ENCODE data around the gene IVD. TPM values are rescaled to one million over a fixed set of nuclear protein-coding genes. Genes with fewer than 3 reads are reported as not detected.
A peak's percentile ranks its signal among the peaks of the same experiment; 100 is the strongest.

IVD gene
- polyA plus RNA-seq, 1 donor: 57.8 TPM

DNA sequence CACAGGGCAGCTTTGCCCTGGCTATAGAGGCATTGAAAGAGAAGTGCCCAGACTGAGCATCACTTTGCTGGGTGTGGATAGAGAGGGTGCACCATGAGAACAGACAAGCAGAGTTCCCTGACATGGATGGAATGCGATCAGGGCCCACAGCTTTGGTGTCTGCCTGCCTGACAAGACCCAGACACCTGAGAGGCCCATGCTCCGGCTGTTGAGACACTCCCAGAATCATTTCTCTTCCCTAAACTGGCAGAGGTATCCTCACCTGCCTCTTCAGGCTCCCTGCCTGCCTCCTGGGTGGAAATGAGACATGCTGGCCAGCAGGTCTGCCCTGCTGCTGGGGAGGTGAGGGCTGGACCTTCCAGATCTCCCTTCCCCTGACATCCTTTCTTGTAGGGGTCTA is 54.8 kb downstream of the IVD start:
- DNase-seq: no peak

DNA sequence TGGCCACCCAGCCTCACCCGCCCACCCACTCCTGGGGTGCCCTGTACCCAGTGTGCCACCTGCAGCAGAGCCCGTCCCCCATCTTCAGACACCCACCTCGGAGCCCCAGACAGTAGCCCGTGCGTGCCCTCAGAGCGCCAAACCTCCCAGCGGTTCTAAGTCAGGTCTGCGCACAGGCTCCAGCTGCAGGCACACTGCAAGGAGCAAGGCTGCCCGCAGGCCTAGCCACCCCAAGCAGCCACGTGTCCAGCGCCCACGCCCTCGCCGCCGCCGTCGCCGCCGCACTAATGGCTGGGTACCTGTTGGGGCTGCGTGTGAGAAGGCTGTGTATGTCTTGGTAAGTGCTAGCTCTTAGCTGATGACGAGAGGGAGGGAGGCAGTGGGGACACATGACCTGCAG is 56.4 kb downstream of the IVD start:
- no peak for DNase-seq

DNA sequence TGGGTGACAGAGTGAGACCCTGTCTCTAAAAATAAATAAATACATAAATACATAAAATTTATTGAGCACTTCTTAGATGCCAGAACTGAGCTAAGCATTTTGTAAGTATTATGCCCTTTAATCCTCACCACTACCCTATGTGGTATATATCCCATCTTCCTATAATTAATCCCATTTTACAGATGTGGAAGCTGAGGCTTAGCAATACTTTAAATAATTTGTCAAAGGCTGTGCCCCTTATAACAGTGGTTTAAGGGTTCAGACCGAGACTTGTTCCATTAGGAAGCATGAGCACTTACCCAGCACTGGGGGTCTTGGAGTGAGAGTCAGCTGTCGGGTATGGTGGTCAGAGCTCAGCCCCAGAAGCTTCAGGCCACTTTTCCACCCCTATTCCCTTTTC is 57.7 kb downstream of the IVD start:
- DNase-seq: no peak

DNA sequence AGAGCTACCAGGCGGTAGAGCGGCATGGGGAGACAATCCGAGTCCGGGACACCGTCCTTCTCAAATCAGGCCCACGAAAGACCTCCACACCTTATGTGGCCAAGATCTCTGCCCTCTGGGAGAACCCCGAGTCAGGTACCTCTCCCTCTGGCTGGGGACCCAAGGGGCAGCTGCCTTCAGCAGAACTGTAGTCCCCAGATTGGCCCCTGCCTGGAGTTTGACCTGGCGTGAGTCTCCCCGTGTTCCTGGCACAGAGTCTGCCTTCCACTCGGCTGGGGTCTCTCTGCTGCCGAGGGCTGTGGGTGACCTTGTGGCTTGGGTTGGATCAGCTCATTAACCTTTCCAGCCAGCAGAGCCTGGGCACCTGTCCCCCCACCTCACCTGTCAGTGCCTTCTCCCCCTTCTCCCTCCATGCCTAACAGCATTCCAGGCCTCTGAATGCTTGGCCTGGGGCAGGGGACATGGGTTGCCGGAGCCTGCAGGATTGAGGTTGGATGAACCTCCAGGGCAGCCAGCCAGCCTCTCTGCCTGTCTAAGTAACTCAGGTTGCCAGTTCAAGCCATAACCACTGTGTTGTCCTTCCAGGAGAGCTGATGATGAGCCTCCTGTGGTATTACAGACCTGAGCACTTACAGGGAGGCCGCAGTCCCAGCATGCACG is 58.4 kb downstream of the IVD start:
- no peak for DNase-seq

DNA sequence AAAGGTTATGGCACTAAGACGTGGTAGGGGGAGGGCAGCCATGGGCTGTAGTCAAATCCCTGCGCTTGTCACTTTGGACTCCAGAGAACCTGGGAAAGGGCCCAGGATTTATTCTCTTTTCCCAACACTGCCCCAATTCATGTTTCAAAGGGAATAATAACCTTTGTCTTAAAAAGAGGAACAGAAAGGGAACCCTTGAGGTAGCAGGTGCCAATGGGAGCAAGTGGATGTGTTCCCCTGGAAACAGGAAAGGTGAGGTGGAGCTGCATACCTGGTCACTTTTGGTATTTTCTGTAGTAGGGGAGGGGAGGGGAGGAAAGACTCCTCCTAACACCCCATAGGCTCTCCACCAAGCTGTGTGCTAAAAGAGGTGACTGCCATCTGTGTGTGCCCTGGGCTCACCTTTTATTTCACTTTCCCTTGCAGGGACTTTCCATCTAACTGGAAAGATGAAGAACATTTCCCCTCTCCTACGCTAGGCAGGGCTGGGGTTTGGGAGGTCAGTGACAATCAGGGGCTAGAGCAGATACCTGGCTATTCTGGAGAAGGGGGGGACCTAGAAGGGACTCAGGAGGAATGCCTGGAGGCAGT is 59.1 kb downstream of the IVD start:
- DNase-seq: no peak

DNA sequence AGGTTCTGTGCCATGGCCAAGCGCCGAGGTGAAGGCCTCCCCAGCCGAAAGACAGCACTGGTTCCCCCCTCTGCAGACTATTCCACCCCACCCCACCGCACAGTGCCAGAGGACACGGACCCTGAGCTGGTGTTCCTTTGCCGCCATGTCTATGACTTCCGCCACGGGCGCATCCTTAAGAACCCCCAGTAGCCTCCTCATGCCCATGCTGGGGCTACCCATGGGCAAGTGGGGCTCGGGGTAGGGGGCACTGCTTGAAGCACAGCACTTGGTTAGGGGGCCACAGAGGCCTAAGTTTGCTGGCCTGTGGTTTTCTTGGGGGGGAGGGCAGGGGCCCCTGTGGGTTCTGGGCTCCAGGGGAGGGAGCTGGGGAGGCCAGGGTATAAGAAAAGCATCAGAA is 60.3 kb downstream of the IVD start:
- DNase-seq: no peak

DNA sequence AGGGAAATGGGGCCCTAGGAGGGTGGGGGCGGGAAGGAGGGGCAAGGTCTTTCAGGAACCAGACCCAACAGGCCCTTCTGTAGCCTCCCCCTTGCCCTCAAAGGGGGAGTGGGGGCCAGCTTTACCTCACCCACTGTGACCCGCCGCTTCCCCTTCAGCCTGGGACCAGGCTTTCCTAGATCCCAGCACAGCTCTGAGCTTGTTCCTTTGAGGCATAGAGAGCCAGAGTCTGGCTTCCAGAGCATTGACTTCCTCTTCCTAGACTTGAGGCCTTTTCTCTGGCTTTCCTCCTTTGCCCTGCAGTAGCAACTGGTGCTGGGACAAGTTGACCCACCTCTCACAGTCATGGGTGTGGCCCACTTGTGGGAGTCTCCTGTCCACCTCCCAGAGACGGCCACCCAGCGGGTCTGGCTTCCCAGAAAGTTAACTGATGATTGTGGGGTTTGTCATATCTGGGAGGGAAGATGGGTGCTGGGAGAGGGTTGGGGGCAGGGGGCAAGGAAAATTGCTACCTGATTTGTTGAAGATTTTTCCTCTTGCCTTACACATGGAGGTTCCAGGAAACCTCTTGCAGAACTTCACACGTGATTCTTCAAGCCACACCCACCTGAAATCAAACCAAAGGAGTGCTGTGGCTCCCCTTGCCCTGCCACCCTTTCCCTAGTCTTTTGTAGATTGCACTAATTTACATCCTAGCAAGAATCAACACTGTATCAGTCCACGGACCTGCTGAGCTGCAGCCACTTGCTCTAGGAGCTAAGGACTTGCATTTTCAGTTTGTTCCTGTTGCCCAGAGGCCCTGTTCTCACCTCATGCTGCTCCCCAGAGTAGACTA is 61.0 kb downstream of the IVD start:
- DNase-seq: no peak

DNA sequence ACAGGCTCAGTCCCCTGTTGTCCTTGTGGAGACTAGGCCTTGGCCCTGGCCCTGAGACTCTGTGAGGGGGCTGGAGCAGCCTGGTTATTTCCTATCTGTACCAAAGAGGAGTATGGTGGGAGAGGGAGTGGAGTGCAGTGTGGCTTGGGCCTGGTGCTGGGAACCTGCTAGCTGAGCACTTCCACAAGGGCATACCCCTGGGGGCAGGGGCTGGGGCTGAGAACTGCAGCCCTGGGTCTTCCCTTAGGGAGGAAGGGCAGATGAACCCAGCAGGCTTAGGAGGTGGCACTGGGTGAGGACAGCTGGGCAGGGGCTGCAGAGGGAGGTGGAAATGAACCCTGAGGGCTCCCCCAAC is 61.6 kb downstream of the IVD start:
- no peak for DNase-seq

DNA sequence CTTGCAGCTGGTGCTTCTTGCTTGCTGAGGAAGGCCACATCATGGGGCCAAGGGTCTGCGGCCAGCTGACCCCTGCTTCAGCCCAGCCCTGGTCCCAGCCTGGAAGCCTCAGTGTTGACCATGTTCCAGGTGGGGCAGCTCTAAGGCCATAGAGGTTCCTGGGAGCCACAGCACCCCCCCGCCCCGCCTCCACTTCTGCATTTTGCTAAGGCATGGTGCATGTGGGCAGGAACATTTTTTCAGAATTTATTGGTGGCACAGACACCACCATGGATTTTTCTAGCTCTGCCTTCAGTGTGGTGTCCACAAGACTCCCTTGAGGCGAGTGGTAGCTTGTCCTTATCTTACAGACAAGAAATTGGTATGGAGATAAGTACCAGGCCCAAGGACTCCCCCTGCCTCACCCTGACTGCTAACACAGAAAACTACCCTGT is 63.3 kb downstream of the IVD start:
- no peak for DNase-seq

DNA sequence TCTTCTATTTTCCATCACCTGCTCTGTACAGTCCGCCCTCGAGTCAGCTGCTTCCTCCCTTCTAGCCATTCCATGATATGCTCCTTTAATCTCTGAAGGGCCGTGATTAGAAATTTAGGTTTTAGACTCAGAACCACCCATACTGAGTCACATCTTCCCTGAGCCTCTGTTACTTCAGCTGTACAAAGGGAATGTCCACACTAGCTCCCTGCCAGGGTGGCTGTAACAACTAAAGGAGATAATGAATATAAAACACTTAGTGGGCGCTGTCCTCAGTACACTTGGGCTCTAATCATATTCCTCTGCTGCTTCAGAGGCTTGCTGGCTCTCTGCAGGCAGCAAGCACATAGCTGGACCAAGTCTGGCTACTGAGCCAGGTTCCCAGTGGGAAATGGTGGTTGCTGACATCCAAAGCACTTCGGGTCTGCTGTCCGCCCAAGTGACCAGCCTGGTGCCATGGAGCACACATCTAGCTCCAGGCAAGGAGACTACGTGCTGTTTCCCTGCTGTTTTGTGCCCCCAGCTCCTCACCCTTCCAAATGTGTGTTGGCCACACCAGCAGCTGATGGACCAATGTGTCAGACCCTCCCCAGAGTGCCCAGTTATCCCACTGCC is 64.3 kb downstream of the IVD start:
- DNase-seq: no peak

DNA sequence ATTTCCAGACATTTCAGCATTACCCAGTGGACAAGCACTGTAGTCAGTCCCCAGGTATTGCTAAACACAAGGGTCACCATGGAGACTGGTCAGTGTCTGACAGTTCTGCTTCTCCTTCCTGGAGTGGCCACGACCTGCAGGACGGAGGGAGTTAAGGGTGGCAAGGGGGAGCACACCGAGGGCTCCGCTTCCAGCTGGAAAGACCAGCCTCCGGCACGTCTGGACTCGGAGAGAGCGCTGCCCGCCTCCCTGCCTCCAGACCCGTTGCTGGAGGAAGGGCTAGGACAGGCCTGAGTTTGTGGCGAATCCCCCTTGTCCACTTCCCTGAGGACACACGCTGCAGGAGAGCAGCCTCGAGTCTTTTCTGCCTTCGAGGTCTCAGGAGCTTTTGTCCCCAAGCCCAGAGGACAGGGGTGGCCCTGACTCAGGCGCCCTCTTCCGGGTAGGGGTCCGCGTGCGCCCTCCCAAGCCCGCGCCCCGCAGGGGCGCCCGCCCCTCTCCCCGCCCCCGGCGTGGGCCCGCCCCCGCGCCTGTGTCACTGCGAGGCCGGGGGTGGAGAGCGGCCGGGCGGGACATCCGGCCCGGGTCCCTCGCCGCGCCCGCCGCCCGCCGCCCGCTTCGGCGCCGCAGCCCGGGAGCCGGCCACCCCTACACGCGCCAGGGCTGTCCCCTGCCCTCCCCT is 65.0 kb downstream of the IVD start, which contains the start of gene CHST14:
Gene CHST14 (plus strand): TSS at position 562 of the 682 bp plus-strand sequence. CDS start 230 bp downstream, outside the sequence.
- peak; percentile 72 for DNase-seq

Other genes with a start within 250 kb of the IVD start
- gene BUB1B, start 244.7 kb upstream of the IVD start, polyA plus RNA-seq (ENCODE audit: insufficient read length): 7.8 TPM
- gene PAK6, start 166.7 kb upstream of the IVD start, polyA plus RNA-seq (ENCODE audit: insufficient read length): 0.76 TPM
- 0.40 TPM for gene ANKRD63, start 122.7 kb upstream of the IVD start, polyA plus RNA-seq (ENCODE audit: insufficient read length)
- 7.9 TPM for gene PLCB2, start 97.9 kb upstream of the IVD start, polyA plus RNA-seq (ENCODE audit: insufficient read length)
- 13.2 TPM for gene INAFM2, start 82.1 kb upstream of the IVD start, polyA plus RNA-seq (ENCODE audit: insufficient read length)
- gene CCDC9B, start 64.9 kb upstream of the IVD start, polyA plus RNA-seq (ENCODE audit: insufficient read length): 22.2 TPM
- gene PHGR1, start 54.8 kb upstream of the IVD start, polyA plus RNA-seq (ENCODE audit: insufficient read length): not detected
- gene DISP2, start 47.6 kb upstream of the IVD start, polyA plus RNA-seq (ENCODE audit: insufficient read length): 1.4 TPM
- gene KNSTRN, start 23.1 kb upstream of the IVD start, polyA plus RNA-seq (ENCODE audit: insufficient read length): 16.8 TPM
- 24.8 TPM for gene BAHD1, start 35.2 kb downstream of the IVD start, polyA plus RNA-seq (ENCODE audit: insufficient read length)
- gene CHST14, start 65.2 kb downstream of the IVD start, polyA plus RNA-seq (ENCODE audit: insufficient read length): 35.6 TPM
- gene CCDC32, start 159.2 kb downstream of the IVD start, polyA plus RNA-seq (ENCODE audit: insufficient read length): 21.0 TPM
- gene RPUSD2, start 163.5 kb downstream of the IVD start, polyA plus RNA-seq (ENCODE audit: insufficient read length): 10.5 TPM
- gene KNL1, start 188.5 kb downstream of the IVD start, polyA plus RNA-seq (ENCODE audit: insufficient read length): 9.0 TPM

Measured in hindlimb muscle (tissue), 1 donor.